SK-N-MC (cell line): ENCODE measurements around the gene ABCB9.

ENCODE experiments used
- EZH2 ChIP-seq: fragments of 200-600 bp; sonication (generic); IDR thresholded peaks from one replicate; pipeline ENCODE4 v1.6.1; 2017; ENCODE audit warnings: antibody characterized with exemption
- POLR2AphosphoS5 ChIP-seq: IDR thresholded peaks from 2 replicates; pipeline ENCODE4 v1.6.1; 2012; ENCODE audit warnings: mild to moderate bottlenecking, low read depth, low read length, borderline replicate concordance

DNA sequence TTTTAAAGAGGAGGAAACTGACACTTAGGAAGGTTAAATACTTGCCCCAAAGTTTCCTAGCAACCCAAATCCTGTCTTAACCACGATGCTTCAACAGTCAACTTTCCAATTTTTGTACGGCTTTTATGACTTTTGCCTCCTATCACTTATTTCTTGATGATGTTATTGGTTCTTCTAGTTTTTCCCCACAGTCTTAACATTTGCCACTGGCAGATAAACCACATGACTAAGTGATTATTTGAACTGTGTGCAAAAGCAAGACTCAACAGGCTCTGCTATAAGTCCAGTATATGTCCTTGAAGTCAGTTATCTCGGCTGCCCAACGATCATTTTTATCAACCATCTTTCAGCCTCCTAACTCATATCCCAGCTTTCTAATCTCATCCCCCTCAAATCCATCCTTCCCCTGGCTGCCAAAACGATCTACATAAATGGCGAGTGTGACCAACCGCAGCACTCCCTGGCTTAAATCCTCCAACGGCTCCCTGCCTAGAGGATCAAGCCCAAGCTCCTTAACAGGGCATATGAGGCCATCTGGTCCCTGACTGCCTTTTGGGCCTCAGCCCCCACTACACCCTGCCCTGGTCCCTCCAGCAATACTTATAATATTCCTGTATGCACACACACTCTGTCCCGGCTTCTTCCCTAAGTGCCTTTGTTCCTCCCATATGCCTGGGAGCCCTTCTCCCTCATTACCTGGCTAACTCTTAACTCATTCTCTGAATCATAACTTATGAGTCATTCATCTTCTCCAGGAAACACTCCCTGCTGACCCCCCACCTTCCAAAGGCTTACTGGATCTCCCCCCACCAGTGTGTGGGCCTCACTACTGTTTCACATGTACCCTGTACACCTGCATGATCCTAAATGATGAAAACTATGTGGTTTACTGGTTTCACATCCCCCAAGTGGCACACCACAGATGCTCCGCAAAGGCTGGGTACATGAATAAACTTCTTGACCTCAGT lies 79.1 kb downstream of the ABCB9 start:
- TF ChIP-seq EZH2: no peak
- TF ChIP-seq POLR2AphosphoS5: no peak
